CD4-positive, alpha-beta T cell (primary cell): ENCODE data around the gene KCNA10. TPM values are rescaled to one million over a fixed set of nuclear protein-coding genes. Genes with fewer than 3 reads are reported as not detected.

Source experiments
- ATAC-seq: fragments of 200-7000 bp; cut with Tn5 transposase; one replicate; pipeline ENCODE4 v1.10.0; 2022; ENCODE audit warnings: mild to moderate bottlenecking; ENCODE audit not compliant: poor library complexity
- CTCF ChIA-PET: fragments of 350-600 bp; sonication (Branson Sonifier 250); formaldehyde crosslinking; loops from one replicate; lab custom pipeline; 2021; ENCODE audit warnings: antibody characterized with exemption, inconsistent platforms; lab: Charles Lee
- POLR2A ChIA-PET: fragments of 350-600 bp; sonication (Branson Sonifier 250); formaldehyde crosslinking; loops from one replicate; lab custom pipeline; 2021; ENCODE audit warnings: antibody characterized with exemption, inconsistent platforms; lab: Charles Lee
- DNase-seq, 14 experiments: peaks; one replicate each; pipeline ENCODE4 v3.0.0-alpha.2; 2013 to 2020; ENCODE audit warnings: mixed read lengths in 2 of 14
- H3K27ac ChIP-seq, 2 donors: one replicate each; pipeline versions ENCODE4 v1.5.1 to v1.7.0; 2013; ENCODE audit warnings: low read length in 2 of 2, low read depth in 1 of 2, mild to moderate bottlenecking in 1 of 2
- H3K27me3 ChIP-seq, 2 experiments: 1 replicate in 1 of 2; 2 replicates in 1 of 2; pipeline versions ENCODE4 v1.6.1 to v1.7.0; 2013; ENCODE audit warnings: low read length in 2 of 2, control low read depth in 1 of 2, mild to moderate bottlenecking in 1 of 2, moderate library complexity in 1 of 2; ENCODE audit not compliant: insufficient read depth in 2 of 2, control insufficient read depth in 1 of 2
- H3K36me3 ChIP-seq: one replicate; pipeline ENCODE4 v1.6.1; 2013; ENCODE audit warnings: low read length, control low read depth; ENCODE audit not compliant: insufficient read depth
- H3K4me1 ChIP-seq: one replicate; pipeline ENCODE4 v1.6.1; 2013; ENCODE audit warnings: low read length, control low read depth; ENCODE audit not compliant: insufficient read depth
- H3K4me3 ChIP-seq: one replicate; pipeline ENCODE4 v1.5.1; 2013; ENCODE audit warnings: mild to moderate bottlenecking, low read length, moderate library complexity
- H3K9me3 ChIP-seq, 2 experiments: 1 replicate in 1 of 2; 2 replicates in 1 of 2; pipeline versions ENCODE4 v1.6.1 to v1.7.0; 2013; ENCODE audit warnings: low read length in 2 of 2, mild to moderate bottlenecking in 2 of 2, control low read depth in 1 of 2, moderate library complexity in 1 of 2; ENCODE audit not compliant: control insufficient read depth in 1 of 2, insufficient read depth in 1 of 2
- H3K27ac Mint-ChIP-seq: one replicate; pipeline ENCODE4 v1.8.0; 2020; ENCODE audit warnings: mixed read lengths
- H3K27me3 Mint-ChIP-seq: one replicate; pipeline ENCODE4 v1.8.0; 2021; ENCODE audit warnings: mixed read lengths
- H3K36me3 Mint-ChIP-seq: one replicate; pipeline ENCODE4 v1.8.0; 2021; ENCODE audit warnings: low read depth, mixed read lengths
- H3K4me1 Mint-ChIP-seq: one replicate; pipeline ENCODE4 v1.8.0; 2021; ENCODE audit warnings: low read depth, mixed read lengths
- H3K4me3 Mint-ChIP-seq: one replicate; pipeline ENCODE4 v1.8.0; 2020; ENCODE audit warnings: mild to moderate bottlenecking, mixed read lengths
- H3K9me3 Mint-ChIP-seq: one replicate; pipeline ENCODE4 v1.8.0; 2020; ENCODE audit warnings: mixed read lengths
- intact Hi-C, 2 experiments: fragments of 100-400 bp; cut with DNase I in 1 of 2; cut with micrococcal nuclease in 1 of 2; formaldehyde crosslinking; loops; one replicate each; pipeline versions ENCODE4 v1.15.1 to v1.9.0; 2023 to 2025; cut with DNase I, micrococcal nuclease
- total RNA-seq, 174 experiments: library from RNA in 2 of 174; stranded (reverse) in 2 of 174; gene quantifications; one replicate each; pipeline ENCODE4 v1.2.3 and lab custom pipeline; 2021 to 2026
- TF ChIP-seq, protein P1 (sequence below): fragments of 200-600 bp; IDR thresholded peaks from one replicate; pipeline ENCODE4 v1.8.0; 2022; ENCODE audit warnings: antibody characterized with exemption, mild to moderate bottlenecking

KCNA10 gene
- total RNA-seq, 2 experiments from 2014 or later = not detected

DNA sequence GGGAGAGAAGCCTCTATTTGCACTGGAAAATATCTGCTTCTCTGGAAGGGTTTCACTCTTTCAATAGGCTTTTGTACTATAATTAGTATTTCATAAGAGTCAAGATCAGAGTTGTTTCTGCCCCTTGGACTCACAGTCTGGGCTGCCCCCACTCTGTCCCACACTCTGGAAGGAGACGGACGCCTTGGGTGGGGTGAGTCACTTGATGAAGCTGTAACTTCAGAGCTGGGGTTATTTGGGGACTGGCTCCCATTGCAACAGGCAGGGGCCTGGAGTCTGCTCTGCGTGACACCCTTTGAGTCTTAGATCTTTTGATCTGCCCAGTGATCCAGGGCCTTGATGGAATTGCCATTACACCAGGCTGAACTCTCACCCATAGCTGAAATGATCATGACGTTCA is 4.0 kb upstream of the KCNA10 start:
- no peaks in the 10 kb centered on the region for H3K4me1 Mint-ChIP-seq
- ChIA-PET CTCF (no interaction called here), POLR2A (no interaction called here)
- Histone ChIP-seq H3K4me3 (no peak overlapping the region), H3K36me3 (no peaks in the 10 kb centered on the region), H3K27ac (no peak overlapping the region), H3K4me1 (peaks cover 8% of the 10 kb centered on the region), H3K27me3 (peaks cover 0 to 8% of the 10 kb centered on the region in 2 experiments), H3K9me3 (no peaks in the 10 kb centered on the region)
- H3K27ac Mint-ChIP-seq = no peak overlapping the region
- TF ChIP-seq, protein P1, sequence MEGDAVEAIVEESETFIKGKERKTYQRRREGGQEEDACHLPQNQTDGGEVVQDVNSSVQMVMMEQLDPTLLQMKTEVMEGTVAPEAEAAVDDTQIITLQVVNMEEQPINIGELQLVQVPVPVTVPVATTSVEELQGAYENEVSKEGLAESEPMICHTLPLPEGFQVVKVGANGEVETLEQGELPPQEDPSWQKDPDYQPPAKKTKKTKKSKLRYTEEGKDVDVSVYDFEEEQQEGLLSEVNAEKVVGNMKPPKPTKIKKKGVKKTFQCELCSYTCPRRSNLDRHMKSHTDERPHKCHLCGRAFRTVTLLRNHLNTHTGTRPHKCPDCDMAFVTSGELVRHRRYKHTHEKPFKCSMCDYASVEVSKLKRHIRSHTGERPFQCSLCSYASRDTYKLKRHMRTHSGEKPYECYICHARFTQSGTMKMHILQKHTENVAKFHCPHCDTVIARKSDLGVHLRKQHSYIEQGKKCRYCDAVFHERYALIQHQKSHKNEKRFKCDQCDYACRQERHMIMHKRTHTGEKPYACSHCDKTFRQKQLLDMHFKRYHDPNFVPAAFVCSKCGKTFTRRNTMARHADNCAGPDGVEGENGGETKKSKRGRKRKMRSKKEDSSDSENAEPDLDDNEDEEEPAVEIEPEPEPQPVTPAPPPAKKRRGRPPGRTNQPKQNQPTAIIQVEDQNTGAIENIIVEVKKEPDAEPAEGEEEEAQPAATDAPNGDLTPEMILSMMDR = no peak
- intact Hi-C loops = loop anchor here (10.0 kb wide), 2 partner anchors 92 to 242 kb away; no protein-coding TSS in a partner anchor
- DNase-seq = no peak
- no peak overlapping the region for H3K4me3 Mint-ChIP-seq
- no peak for ATAC-seq
- no peaks in the 10 kb centered on the region for H3K9me3 Mint-ChIP-seq
- no peaks in the 10 kb centered on the region for H3K36me3 Mint-ChIP-seq
- peaks cover 40% of the 10 kb centered on the region for H3K27me3 Mint-ChIP-seq

DNA sequence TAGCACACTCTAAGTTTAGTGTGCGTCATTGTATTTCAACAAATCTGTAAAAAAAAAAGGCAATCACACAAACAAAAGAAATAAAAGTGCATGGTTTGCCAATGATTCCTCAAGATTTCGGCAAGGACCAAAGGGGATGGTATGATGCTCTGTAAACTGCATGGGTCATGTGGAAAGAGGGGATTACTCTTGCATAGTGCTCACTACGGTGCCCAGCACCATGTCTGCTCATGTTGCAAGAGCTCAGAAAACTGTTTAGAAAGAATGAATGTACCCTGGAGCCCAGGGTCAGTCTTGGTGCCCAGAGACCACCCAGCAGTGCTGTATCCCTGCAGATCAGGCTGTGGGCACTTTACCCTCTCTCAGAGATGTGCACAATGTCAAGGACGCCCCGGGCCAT is 3.6 kb upstream of the KCNA10 start:
- Histone ChIP-seq H3K4me1 (peaks cover 8% of the 10 kb centered on the region), H3K36me3 (no peaks in the 10 kb centered on the region), H3K9me3 (no peaks in the 10 kb centered on the region), H3K27ac (no peak overlapping the region), H3K4me3 (no peak overlapping the region), H3K27me3 (peaks cover 0 to 8% of the 10 kb centered on the region in 2 experiments)
- Mint-ChIP-seq H3K4me1 (no peaks in the 10 kb centered on the region), H3K36me3 (no peaks in the 10 kb centered on the region), H3K27me3 (peaks cover 44% of the 10 kb centered on the region), H3K9me3 (no peaks in the 10 kb centered on the region), H3K4me3 (no peak overlapping the region), H3K27ac (no peak overlapping the region)
- intact Hi-C loops = loop anchor here (10.0 kb wide), 2 partner anchors 92 to 242 kb away; no protein-coding TSS in a partner anchor
- no peak for ATAC-seq
- TF ChIP-seq, protein P1 = no peak
- POLR2A ChIA-PET = no interaction called here
- CTCF ChIA-PET = no interaction called here
- no peak for DNase-seq

DNA sequence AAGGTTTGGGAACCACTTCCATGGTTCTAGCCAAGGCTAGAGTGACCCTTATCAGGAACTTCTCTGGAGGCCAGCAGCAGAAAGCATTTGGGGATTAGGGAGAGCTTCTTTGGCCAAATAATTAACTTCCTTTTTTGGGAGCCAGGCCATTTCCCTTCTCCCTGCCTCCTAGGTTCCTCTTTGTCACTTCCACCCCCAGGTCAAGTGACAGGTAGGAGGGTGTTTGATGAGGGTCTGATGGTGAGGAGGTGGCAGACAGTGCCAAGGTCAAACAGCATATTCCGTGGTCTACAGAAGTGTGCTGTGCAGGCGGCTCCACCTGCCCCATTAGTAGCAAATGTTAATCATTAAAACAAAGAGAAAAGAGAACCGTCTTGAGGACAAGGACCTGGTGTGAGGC is 1.9 kb upstream of the KCNA10 start:
- Histone ChIP-seq H3K36me3 (no peaks in the 10 kb centered on the region), H3K27ac (no peak overlapping the region), H3K9me3 (no peaks in the 10 kb centered on the region), H3K4me1 (peaks cover 8% of the 10 kb centered on the region), H3K4me3 (no peak overlapping the region), H3K27me3 (peaks cover 0 to 8% of the 10 kb centered on the region in 2 experiments)
- Mint-ChIP-seq H3K4me1 (no peaks in the 10 kb centered on the region), H3K27me3 (peaks cover 47% of the 10 kb centered on the region), H3K27ac (no peak overlapping the region), H3K4me3 (no peak overlapping the region), H3K36me3 (no peaks in the 10 kb centered on the region), H3K9me3 (no peaks in the 10 kb centered on the region)
- intact Hi-C loops = loop anchor here (10.0 kb wide), 2 partner anchors 94 to 244 kb away; no protein-coding TSS in a partner anchor
- DNase-seq = no peak
- ATAC-seq = no peak
- ChIA-PET CTCF (no interaction called here), POLR2A (no interaction called here)
- TF ChIP-seq, protein P1 = no peak
